Muscle of leg (tissue), 11 donors: ENCODE data around the gene PIH1D1. TPM values are rescaled to one million over a fixed set of nuclear protein-coding genes. Genes with fewer than 3 reads are reported as not detected.

ENCODE experiments used
- DNase-seq: peaks from one replicate; pipeline ENCODE4 v3.0.0; 2013
- H3K27ac ChIP-seq: one replicate; pipeline ENCODE4 v1.5.1; 2013; ENCODE audit warnings: mild to moderate bottlenecking, low read length, control low read depth
- H3K27me3 ChIP-seq: one replicate; pipeline ENCODE4 v1.6.1; 2013; ENCODE audit warnings: low read length; ENCODE audit not compliant: control insufficient read depth, insufficient read depth
- H3K36me3 ChIP-seq: one replicate; pipeline ENCODE4 v1.6.1; 2013; ENCODE audit warnings: low read length; ENCODE audit not compliant: control insufficient read depth, insufficient read depth
- H3K4me1 ChIP-seq: one replicate; pipeline ENCODE4 v1.6.1; 2013; ENCODE audit warnings: low read length; ENCODE audit not compliant: control insufficient read depth, insufficient read depth
- H3K4me3 ChIP-seq: one replicate; pipeline ENCODE4 v1.5.1; 2013; ENCODE audit warnings: low read length, control low read depth
- H3K9me3 ChIP-seq: replicated peaks from 2 replicates; pipeline ENCODE4 v1.6.1; 2013; ENCODE audit warnings: low read depth, low read length; ENCODE audit not compliant: control insufficient read depth
- WGBS: methylation state at CpG from one replicate; pipeline ENCODE4 v1.1.5; 2013; ENCODE audit warnings: missing lambda C conversion rate; ENCODE audit not compliant: insufficient coverage; 5-methylcytosine and 5-hydroxymethylcytosine counted together
- polyA plus RNA-seq, 8 donors: library from polyadenylated mRNA; unstranded; fragments of 120-200 nt; gene quantifications; one replicate each; pipeline versions ENCODE4 v1.2.1 to v1.2.3, GENCODE V29; 2013; ENCODE audit warnings: inconsistent platforms in 1 of 8, low replicate concordance in 1 of 8; ENCODE audit not compliant: insufficient read length in 8 of 8, insufficient read depth in 1 of 8
- total RNA-seq: library from RNA; stranded (reverse); fragments of 120-200 nt; gene quantifications from one replicate; pipeline ENCODE4 v1.2.4, GENCODE V29; 2013

PIH1D1 gene
- total and polyA plus RNA-seq, 9 donors = 42.2 to 55.0 (median 46.7) TPM

- H3K27ac ChIP-seq = no peak overlapping the region
- H3K36me3 ChIP-seq = no peaks in the 10 kb centered on the region
- no peaks in the 10 kb centered on the region for H3K9me3 ChIP-seq
- 60% methylated on average over 8 of the region's 8 CpGs for WGBS
- DNase-seq = no peak
- H3K27me3 ChIP-seq = peaks cover 2% of the 10 kb centered on the region
- peaks cover 22% of the 10 kb centered on the region for H3K4me1 ChIP-seq
- H3K4me3 ChIP-seq = no peak overlapping the region
Observed at GRCh38 chr19:49408816-49409440, 42.7 kb downstream of the PIH1D1 start.

GRCh38 chr19:49407482-49408015 is 44.1 kb downstream of the PIH1D1 start:
- Histone ChIP-seq H3K27me3 (peaks cover 2% of the 10 kb centered on the region), H3K9me3 (no peaks in the 10 kb centered on the region), H3K27ac (no peak overlapping the region), H3K4me3 (no peak overlapping the region), H3K36me3 (no peaks in the 10 kb centered on the region), H3K4me1 (peaks cover 20% of the 10 kb centered on the region)
- DNase-seq = no peak
- 85% methylated on average over 13 of the region's 16 CpGs for WGBS

- no peak overlapping the region for H3K4me3 ChIP-seq
- no peaks in the 10 kb centered on the region for H3K9me3 ChIP-seq
- peaks cover 19% of the 10 kb centered on the region for H3K4me1 ChIP-seq
- H3K27ac ChIP-seq = no peak overlapping the region
- no peaks in the 10 kb centered on the region for H3K36me3 ChIP-seq
- 52% methylated on average over 5 of the region's 7 CpGs for WGBS
- H3K27me3 ChIP-seq = peaks cover 2% of the 10 kb centered on the region
- DNase-seq = no peak
Observed at GRCh38 chr19:49407079-49407478, 44.5 kb downstream of the PIH1D1 start.

- no peaks in the 10 kb centered on the region for H3K36me3 ChIP-seq
- peak overlapping the region; percentile 17 for H3K27ac ChIP-seq
- H3K9me3 ChIP-seq = no peaks in the 10 kb centered on the region
- H3K4me1 ChIP-seq = peaks cover 16% of the 10 kb centered on the region
- no peaks in the 10 kb centered on the region for H3K27me3 ChIP-seq
- H3K4me3 ChIP-seq = no peak overlapping the region
- no CpG with 5 or more reads among the region's 7 CpGs for WGBS
- peak; percentile 46 for DNase-seq
Observed at GRCh38 chr19:49403404-49404187, 48.0 kb downstream of the PIH1D1 start.

DNA sequence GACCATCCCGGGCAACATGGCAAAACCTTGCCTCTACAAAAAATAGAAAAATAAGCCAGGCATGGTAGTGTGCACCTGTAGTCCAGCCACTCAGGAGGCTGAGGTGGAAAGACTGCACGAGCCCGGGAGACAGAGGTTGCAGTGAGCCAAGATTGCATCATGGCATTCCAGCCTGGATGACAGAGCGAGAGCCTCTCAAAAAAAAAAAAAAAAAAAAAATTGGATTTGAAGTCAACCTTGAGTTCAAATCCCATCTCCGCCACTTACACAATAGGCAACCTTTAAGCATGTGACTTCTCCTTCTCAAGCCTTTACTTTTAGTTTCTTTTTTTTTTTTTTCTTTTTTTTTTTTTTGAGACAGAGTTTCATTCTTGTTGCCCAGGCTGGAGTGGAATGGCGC is 51.6 kb downstream of the PIH1D1 start:
- Histone ChIP-seq H3K9me3 (no peaks in the 10 kb centered on the region), H3K27me3 (peaks cover 5% of the 10 kb centered on the region), H3K4me1 (peaks cover 19% of the 10 kb centered on the region), H3K36me3 (no peaks in the 10 kb centered on the region), H3K4me3 (no peak overlapping the region), H3K27ac (no peak overlapping the region)
- DNase-seq = no peak
- 100% methylated on average over 1 of the region's 6 CpGs for WGBS

DNA sequence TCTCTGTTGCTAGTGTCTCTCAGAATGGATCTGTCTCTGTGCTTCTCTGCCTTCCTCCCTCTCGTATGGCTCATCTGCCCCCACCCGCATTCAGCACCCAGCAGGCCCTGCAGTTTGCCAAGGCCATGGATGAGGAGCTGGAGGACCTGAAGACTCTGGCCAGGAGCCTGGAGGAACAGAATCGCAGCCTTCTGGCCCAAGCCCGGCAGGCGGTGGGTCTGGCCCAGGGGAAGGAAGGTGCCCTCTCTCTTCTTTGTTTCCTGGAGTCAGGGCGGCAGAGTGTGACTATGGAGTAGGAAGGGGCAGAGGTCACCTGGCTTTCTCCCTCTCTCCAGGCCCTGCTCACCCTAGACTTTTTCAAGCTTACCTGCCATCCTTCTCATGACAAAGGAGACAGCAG is 52.7 kb downstream of the PIH1D1 start:
- Histone ChIP-seq H3K4me1 (peaks cover 15% of the 10 kb centered on the region), H3K27me3 (peaks cover 6% of the 10 kb centered on the region), H3K4me3 (no peak overlapping the region), H3K9me3 (no peaks in the 10 kb centered on the region), H3K27ac (no peak overlapping the region), H3K36me3 (no peaks in the 10 kb centered on the region)
- no CpG with 5 or more reads among the region's 6 CpGs for WGBS
- no peak for DNase-seq

GRCh38 chr19:49398001-49398615 is 53.5 kb downstream of the PIH1D1 start:
- WGBS = 41% methylated on average over 3 of the region's 11 CpGs
- H3K4me3 ChIP-seq = no peak overlapping the region
- peaks cover 7% of the 10 kb centered on the region for H3K4me1 ChIP-seq
- H3K36me3 ChIP-seq = no peaks in the 10 kb centered on the region
- no peak overlapping the region for H3K27ac ChIP-seq
- DNase-seq = no peak
- peaks cover 13% of the 10 kb centered on the region for H3K27me3 ChIP-seq
- no peaks in the 10 kb centered on the region for H3K9me3 ChIP-seq

DNA sequence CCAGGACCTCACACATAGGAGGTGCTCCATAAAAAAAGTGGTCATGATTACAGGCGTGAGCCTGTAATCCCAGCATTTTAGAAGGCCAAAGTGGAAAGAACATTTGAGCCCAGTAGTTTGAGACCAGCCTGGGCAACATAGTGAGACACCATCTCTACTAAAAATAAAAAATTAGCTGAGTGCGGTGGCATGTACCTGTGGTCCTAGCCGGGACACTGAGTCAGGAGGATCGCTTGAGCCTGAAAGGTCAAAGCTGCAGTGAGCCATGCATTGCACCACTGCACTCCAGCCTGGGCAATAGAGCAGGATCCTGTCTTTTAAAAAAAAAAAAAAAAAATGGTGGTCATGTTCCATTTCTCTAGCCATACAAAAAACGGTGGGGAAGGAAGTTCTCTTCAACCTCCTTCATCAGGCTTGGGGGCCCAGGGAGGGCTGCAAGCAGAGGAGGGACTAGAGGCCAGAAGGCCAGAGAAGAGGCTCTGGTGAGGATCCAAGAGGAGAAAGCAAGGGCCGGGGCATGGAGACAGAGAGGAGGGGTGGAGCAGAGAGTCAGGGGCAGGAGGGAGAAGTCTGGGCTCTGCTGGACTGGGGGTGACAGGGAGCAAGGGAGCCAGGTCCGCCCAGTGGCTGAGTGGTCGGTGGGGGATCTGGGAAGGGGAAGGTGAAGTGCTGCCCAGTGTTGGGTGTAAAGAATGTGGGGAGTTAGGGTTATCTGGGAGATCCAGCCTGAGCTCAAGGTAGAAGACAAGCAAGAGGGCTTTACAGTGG is 54.7 kb downstream of the PIH1D1 start:
- DNase-seq = no peak
- 81% methylated on average over 6 of the region's 8 CpGs for WGBS
- H3K4me1 ChIP-seq = peaks cover 3% of the 10 kb centered on the region
- no peak overlapping the region for H3K27ac ChIP-seq
- no peak overlapping the region for H3K4me3 ChIP-seq
- H3K27me3 ChIP-seq = peaks cover 20% of the 10 kb centered on the region
- H3K9me3 ChIP-seq = no peaks in the 10 kb centered on the region
- H3K36me3 ChIP-seq = no peaks in the 10 kb centered on the region
